Stromal cell of bone marrow (primary cell): ENCODE measurements around the gene OR6N1.

ENCODE experiments used
- DNase-seq: peaks from one replicate; pipeline ENCODE4 v3.0.0-alpha.2; 2012; ENCODE audit warnings: low read depth

Gene OR6N1

GRCh38 chr1:158752155-158752712 lies 19.8 kb downstream of the OR6N1 start:
- DNase-seq = no peak

DNA sequence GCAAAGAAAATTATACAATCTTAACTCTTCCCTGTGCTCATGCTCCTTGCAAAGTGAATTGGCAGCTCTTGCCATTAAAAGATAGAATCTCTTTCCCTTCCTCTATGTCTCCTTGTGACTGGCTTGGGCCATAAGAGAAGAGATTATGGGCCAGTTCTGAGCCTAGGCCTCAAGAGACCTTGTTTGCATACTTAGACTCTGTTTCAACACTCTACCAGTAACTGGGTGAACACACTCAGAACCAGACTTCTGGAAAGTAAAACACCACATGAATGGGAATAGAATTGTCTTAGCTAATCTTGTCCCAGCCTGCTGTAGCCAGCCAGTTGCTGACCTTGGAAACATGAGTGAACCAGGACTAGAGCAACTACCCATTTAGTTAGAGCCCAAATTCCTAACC lies 36.1 kb downstream of the OR6N1 start:
- no peak for DNase-seq

- DNase-seq = no peak
These were observed 39.5 kb downstream of the OR6N1 start for GRCh38 chr1:158732524-158732923.

DNA sequence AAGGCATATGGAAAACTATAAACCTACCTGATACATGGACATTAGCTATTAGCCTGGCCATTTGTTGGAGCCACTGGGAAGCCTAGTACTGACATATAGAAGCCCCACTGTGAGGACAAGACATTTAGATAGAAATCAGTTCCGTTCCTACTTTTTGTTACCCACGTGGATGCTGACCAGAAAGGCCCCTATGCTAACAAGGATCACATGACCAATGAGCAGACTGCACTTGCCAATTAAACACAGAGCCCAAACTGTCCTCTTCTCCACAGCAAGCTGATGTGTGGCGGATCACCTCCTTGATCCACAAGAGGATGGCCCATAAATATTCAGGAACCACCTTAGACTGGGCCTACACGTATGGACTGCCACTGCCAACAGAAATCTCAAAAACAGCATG lies 40.3 kb downstream of the OR6N1 start:
- no peak for DNase-seq

DNA sequence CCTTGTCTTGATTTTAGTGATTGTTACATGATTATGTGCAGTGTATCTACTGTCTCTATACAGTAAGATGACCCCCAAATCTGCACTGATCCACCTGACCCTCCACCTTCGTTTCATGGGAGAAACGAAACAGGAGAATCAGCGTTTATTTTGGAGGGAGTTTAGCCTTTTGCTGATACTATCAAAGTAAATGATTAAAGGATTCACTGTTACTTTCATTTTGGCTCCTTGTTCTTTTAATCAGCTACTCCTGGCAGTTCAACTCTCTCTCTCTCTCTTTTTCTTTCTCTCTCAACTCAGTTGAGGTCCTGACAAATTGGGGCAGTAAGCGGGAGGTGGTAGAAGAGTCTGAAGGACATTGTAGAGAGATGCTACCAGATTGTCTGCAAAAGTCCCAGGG lies 41.5 kb downstream of the OR6N1 start:
- DNase-seq = no peak

- DNase-seq = no peak
These were observed 43.3 kb downstream of the OR6N1 start for GRCh38 chr1:158728510-158729225.

DNA sequence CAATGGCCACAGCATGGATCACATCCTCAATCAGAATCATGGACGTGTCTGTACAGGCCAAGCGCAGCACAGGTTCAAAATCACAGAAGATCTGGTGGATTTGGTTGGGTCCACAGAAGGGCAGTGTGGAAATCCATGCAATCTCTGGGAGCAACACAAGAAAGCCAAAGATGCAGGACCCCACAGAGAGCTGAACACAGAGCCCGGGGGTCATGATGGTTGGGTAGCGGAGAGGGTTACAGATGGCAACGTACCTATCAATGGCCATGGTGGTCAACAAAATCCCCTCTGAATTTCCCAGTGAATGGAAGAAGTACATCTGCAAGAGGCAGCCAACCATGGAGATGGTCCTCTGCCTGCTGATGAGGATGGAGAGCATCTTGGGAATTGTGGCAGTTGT lies 47.6 kb downstream of the OR6N1 start:
- no peak for DNase-seq

GRCh38 chr1:158720620-158721019 lies 51.4 kb downstream of the OR6N1 start, which contains the start of gene OR6K3:
Gene OR6K3 (minus strand): TSS chr1:158720720. CDS start chr1:158718115, 2,605 bp downstream.
- DNase-seq = no peak

GRCh38 chr1:158719664-158720063 lies 52.3 kb downstream of the OR6N1 start:
- no peak for DNase-seq

- DNase-seq = no peak
These were observed 54.7 kb downstream of the OR6N1 start for GRCh38 chr1:158717344-158717743.

GRCh38 chr1:158716335-158716734 lies 55.7 kb downstream of the OR6N1 start:
- DNase-seq = no peak

GRCh38 chr1:158714754-158715153 lies 57.2 kb downstream of the OR6N1 start:
- DNase-seq = no peak
